ENCODE measurements around the gene TRMT2A.

Gene TRMT2A

GRCh38 chr22:20089977-20090729 is 26.9 kb downstream of the TRMT2A start:
- Histone ChIP-seq H3K27ac (ENCODE audit: extremely low read depth, low read depth, low read length) (no peak overlapping the region), H3K9me3 (ENCODE audit: control insufficient read depth, insufficient read depth, low read depth, low read length) (no peaks in the 10 kb centered on the region), H3K4me1 (ENCODE audit: control insufficient read depth, insufficient read depth, low read length) (no peaks in the 10 kb centered on the region), H3K4me3 (ENCODE audit: low read depth, low read length) (no peak overlapping the region), H3K36me3 (ENCODE audit: control insufficient read depth in 2 of 2, insufficient read depth in 1 of 2, low read length in 2 of 2) (peaks cover 51 to 100% of the 10 kb centered on the region in 2 experiments)
- TF ChIP-seq ZNF341 (tag by site-specific recombination; IDR thresholded peaks at IDR 0.05; ENCODE audit: low read depth), result no peak
- TF ChIP-seq SP2 (tag by site-specific recombination; IDR thresholded peaks at IDR 0.05), result no peak
- no peak for TF ChIP-seq ZFP41 (tag by site-specific recombination; IDR thresholded peaks at IDR 0.05; ENCODE audit: borderline replicate concordance)
- ChIA-PET CTCF (no interaction called here), POLR2A (no interaction called here)

GRCh38 chr22:20089226-20089976 is 27.6 kb downstream of the TRMT2A start:
- TF ChIP-seq ZNF580 (tag by site-specific recombination; IDR thresholded peaks at IDR 0.05) (no peak), ZNF114 (tag by site-specific recombination; IDR thresholded peaks at IDR 0.05) (no peak), YY2 (tag by site-specific recombination; IDR thresholded peaks at IDR 0.05) (no peak), ZNF426 (tag by site-specific recombination; IDR thresholded peaks at IDR 0.05) (no peak), ZNF549 (tag by site-specific recombination; IDR thresholded peaks at IDR 0.05) (no peak), TCF7L2 (IDR thresholded peaks at IDR 0.05; ENCODE audit: borderline replicate concordance, low read depth, low read length) (no peak), ZNF324 (tag by site-specific recombination; IDR thresholded peaks at IDR 0.05) (no peak), ZBTB6 (tag by site-specific recombination; IDR thresholded peaks at IDR 0.05) (no peak), KLF1 (tag by site-specific recombination; IDR thresholded peaks at IDR 0.05) (no peak), ZNF658 (tag by site-specific recombination; IDR thresholded peaks at IDR 0.05) (no peak), ZBTB1 (tag by site-specific recombination; IDR thresholded peaks at IDR 0.05) (no peak), SP7 (tag by site-specific recombination; IDR thresholded peaks at IDR 0.05) (no peak), ZNF639 (tag by site-specific recombination; IDR thresholded peaks at IDR 0.05) (no peak), ZNF585B (tag by site-specific recombination; IDR thresholded peaks at IDR 0.05) (no peak)
- CTCF ChIA-PET, result no interaction called here
- Histone ChIP-seq H3K9me3 (ENCODE audit: control insufficient read depth, insufficient read depth, low read depth, low read length) (no peaks in the 10 kb centered on the region), H3K4me1 (ENCODE audit: control insufficient read depth, insufficient read depth, low read length) (no peaks in the 10 kb centered on the region), H3K27ac (ENCODE audit: extremely low read depth, low read depth, low read length) (no peak overlapping the region), H3K36me3 (ENCODE audit: control insufficient read depth in 2 of 2, insufficient read depth in 1 of 2, low read length in 2 of 2) (peaks cover 48 to 99% of the 10 kb centered on the region in 2 experiments), H3K4me3 (ENCODE audit: low read depth, low read length) (no peak overlapping the region)
- POLR2A ChIA-PET, result no interaction called here

GRCh38 chr22:20088263-20088648 is 28.8 kb downstream of the TRMT2A start:
- no peaks in the 10 kb centered on the region for H3K4me1 ChIP-seq (ENCODE audit: control insufficient read depth, insufficient read depth, low read length)
- POLR2A ChIA-PET, result interaction anchor here (0.8 kb wide), 1 partner anchor 8 kb away, joined by 3 read pairs; the partner anchor contains the start of gene DGCR8
- no peaks in the 10 kb centered on the region for H3K9me3 ChIP-seq (ENCODE audit: control insufficient read depth, insufficient read depth, low read depth, low read length)
- H3K36me3 ChIP-seq (ENCODE audit: control insufficient read depth in 2 of 2, insufficient read depth in 1 of 2, low read length in 2 of 2), result peaks cover 47 to 99% of the 10 kb centered on the region in 2 experiments
- no peak overlapping the region for H3K27ac ChIP-seq (ENCODE audit: extremely low read depth, low read depth, low read length)
- H3K4me3 ChIP-seq (ENCODE audit: low read depth, low read length), result no peak overlapping the region
- TF ChIP-seq ZNF561 (tag by site-specific recombination; IDR thresholded peaks at IDR 0.05; ENCODE audit: borderline replicate concordance) (no peak), ZNF664 (tag by site-specific recombination; IDR thresholded peaks at IDR 0.05) (no peak), ZNF362 (tag by site-specific recombination; IDR thresholded peaks at IDR 0.05) (no peak), PRDM2 (tag by site-specific recombination; IDR thresholded peaks at IDR 0.05; ENCODE audit: borderline replicate concordance) (no peak)
- CTCF ChIA-PET, result no interaction called here

Data from HEK293 (cell line).